ACHN (cell line): ENCODE data around the gene PI4KA.
"Not testable (repeated sequence)": the region's sequence is repeated elsewhere in the genome, so short reads cannot be mapped to it uniquely, and the experiment has no call there.

Experiments used
- DNase-seq: peaks from one replicate; pipeline ENCODE4 v3.0.0-alpha.2; 2015
- in situ Hi-C: cut with HindIII; loops from 2 replicates; pipeline ENCODE4 v1.10.0; 2017; ENCODE audit warnings: low sequenced_read_pairs, low pct_ligation_motif_present, low pct_unique_long_range_greater_than_20kb

The PI4KA gene

GRCh38 chr22:20697481-20698113 lies 161.0 kb downstream of the PI4KA start:
- DNase-seq = peak; percentile 61
- in situ Hi-C loops = not testable (repeated sequence)

- DNase-seq, in situ Hi-C loops: not testable (repeated sequence)
These were observed 162.6 kb downstream of the PI4KA start for GRCh38 chr22:20696056-20696455.

DNA sequence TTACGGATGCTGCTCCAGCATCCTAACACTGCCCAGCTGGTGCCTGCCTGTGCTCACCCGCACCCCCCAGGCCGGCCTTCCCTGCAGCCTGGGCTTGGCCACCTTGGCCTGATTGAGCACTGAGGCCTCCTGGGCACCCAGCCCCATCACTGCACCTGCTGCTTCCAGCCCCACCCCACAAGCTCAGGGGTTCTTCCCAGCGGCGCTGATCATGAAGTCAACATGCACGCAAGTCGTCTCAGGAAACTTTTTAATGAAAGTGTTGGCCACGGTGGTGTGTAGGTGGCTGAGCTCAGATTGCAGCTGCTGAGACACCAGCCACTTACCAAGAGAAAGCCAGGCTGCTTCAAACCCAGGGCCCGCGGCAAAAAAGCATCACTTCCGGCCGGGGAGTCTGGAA lies 163.4 kb downstream of the PI4KA start:
- DNase-seq, in situ Hi-C loops: not testable (repeated sequence)

- in situ Hi-C loops, DNase-seq: not testable (repeated sequence)
These were observed 164.4 kb downstream of the PI4KA start for GRCh38 chr22:20694256-20694655.

DNA sequence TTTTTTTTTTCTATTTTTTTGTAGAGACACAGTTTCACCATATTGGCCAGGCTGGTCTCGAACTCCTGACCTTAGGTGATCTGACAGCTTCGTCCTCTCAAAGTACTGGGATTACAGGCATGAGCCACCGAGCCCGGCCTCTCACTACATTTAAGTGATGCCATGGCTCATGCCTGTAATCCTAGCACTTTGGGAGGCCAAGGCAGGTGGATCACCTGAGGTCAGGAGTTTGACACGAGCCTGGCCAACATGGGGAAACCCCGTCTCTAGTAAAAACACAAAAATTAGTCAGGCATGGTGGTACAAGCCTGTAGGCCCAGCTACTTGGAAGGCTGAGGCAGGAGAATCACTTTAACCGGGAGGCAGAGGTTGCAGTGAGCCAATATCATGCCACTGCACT lies 165.7 kb downstream of the PI4KA start:
- in situ Hi-C loops, DNase-seq: not testable (repeated sequence)

- DNase-seq, in situ Hi-C loops: not testable (repeated sequence)
These were observed 167.9 kb downstream of the PI4KA start for GRCh38 chr22:20690586-20691317.

DNA sequence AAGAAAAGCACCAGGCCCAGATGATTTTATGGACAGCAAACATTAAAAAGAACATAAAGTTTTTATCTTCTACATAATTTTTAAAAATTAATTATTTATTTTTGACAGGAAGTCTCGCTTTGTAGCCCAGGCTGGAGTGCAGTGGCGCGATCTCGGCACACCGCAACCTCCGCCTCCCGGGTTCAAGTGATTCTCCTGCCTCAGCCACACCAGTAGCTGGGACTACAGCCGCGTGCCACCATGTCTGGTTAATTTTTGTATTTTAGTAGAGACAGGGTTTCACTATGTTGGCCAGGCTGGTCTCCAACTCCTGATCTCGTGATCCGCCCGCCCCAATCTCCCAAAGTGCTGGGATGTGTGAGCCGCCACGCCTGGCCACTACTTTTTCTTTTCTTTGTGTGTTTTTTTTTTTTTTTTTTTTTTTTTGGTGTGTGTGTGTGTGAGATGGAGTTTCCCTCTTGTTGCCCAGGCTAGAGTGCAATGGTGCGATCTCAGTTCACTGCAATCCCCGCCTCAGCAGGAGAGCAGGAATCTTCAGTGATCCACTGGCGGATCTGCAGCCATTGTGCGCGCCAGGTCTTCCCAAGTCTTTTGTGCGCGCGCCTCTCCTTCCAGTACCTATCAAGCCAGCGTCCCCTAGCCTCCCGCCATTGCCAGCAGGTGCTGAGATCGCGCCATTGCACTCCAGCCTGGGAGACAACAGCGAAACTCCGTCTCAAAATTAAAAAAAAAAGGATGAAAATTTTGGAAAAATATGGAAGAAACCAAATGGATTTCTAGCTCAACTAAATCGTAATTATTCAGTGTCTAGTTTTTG lies 171.0 kb downstream of the PI4KA start:
- in situ Hi-C loops, DNase-seq: not testable (repeated sequence)

- DNase-seq, in situ Hi-C loops: not testable (repeated sequence)
These were observed 172.8 kb downstream of the PI4KA start for GRCh38 chr22:20685764-20686163.

- in situ Hi-C loops, DNase-seq: not testable (repeated sequence)
These were observed 179.7 kb downstream of the PI4KA start for GRCh38 chr22:20678792-20679435.

GRCh38 chr22:20677684-20678242 lies 180.8 kb downstream of the PI4KA start:
- in situ Hi-C loops = no loop called here
- no peak for DNase-seq

GRCh38 chr22:20675613-20676012 lies 183.0 kb downstream of the PI4KA start:
- DNase-seq, in situ Hi-C loops: not testable (repeated sequence)

GRCh38 chr22:20674998-20675397 lies 183.6 kb downstream of the PI4KA start:
- no peak for DNase-seq
- in situ Hi-C loops = no loop called here

DNA sequence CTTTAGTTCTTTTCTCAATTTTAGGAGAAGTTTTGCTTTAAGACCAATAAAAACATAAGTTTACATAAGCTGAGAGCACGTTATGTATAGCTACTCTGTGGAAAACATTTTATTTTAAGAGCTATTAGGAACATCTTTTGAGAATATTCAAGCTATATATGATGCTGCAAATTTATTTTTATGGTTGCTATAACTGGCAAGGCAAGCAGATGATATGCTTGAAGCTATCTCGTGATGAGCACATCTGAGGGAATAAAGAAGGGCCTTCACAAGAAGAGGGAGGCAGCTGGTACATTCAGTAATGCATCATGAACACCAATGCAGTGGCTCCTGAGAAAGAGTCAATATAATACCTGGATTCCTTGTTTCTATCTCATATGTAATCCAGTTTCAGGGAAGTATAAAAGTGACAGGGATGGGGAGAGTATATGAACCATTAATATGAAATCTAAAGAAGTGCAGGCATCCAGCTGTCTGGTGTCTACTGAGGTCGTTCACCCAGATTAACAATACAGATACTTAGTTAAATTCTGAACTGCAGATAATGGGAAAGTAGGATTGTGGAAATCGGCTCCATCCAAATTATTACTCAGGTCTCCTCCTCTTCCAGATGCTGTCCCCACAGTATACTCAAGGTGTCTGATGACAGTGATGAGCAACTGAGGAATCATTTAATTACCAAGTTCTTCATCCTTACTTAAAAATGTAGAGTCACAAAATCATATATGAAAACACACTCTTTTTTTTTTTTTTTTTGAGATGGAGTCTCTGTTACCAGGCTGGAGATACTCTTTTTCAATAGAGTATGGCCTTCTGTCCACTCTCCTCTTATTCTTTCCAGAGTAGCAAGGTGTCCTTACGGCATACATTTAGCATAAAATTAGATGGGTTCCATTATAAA lies 185.1 kb downstream of the PI4KA start:
- no peak for DNase-seq
- in situ Hi-C loops = no loop called here

DNA sequence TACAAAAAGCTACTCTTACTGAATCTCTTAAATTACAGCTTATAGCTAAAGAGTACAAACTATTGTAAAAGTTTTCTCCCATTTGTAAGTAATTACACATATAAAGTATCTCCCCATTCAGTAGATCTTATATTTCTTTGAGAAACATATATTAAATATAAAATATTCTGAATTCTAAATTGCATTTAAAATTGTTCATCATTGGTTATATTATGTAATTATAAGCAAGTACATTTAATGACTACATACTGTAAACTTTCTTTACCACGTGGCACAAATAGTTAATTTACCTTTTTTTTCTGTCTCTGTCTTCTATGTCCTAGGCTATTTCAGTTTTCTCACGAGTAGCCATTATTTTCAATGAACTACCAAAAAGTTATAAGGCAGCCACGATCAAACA lies 185.9 kb downstream of the PI4KA start:
- in situ Hi-C loops = no loop called here
- no peak for DNase-seq

DNA sequence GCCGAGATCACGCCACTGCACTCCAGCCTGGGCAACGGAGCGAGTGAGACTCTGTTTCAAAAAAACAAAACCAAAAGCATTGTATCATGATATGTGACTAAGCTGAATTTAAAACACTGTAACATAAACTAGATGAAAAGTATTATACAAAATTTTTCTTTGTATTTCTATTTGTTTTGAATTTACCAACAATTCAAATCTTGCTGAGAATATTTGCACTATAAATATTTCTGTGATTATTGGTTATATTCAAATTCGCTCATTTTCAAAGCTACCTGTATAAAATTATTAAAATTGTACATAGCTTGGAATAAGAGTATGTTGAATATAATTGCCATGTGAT lies 186.6 kb downstream of the PI4KA start:
- in situ Hi-C loops = no loop called here
- DNase-seq = no peak

DNA sequence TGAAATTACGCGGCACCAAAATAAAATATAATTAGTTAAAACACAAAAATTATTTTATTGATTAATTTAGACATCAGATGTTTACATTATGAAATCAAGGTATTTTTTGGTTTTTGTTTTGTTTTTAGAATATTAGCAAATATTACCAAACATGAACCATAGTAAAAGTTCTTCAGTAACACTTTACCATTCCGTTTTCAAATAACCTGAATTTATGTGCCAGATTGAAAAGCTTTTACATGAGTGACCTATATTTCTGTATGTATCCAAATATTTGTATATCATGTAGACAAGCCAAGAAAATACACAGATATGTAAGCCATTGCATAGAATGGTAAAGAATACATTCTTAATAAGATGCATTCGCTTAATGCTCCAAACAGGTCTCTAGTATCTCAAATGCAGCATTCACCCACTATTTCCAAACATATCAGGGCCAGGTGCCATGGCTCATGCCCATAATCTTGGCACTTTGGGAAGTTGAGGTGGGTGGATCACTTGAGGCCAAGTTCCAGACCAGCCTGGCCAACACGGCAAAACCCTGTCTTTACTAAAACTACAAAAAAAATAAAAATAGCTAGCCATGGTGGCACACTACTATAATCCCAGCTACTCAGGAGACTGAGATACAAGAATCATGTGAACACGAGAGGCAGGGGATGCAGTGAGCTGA lies 187.1 kb downstream of the PI4KA start:
- DNase-seq = no peak
- in situ Hi-C loops = no loop called here
